GM23338 (cell line): ENCODE data around the gene ZNF385B.

Experiments used
- EZH2 ChIP-seq: fragments of 200-600 bp; sonication (generic); IDR thresholded peaks from one replicate; pipeline ENCODE4 v1.8.0; 2017; ENCODE audit warnings: antibody characterized with exemption, mild to moderate bottlenecking, low read depth; ENCODE audit not compliant: unreplicated experiment
- POLR2AphosphoS5 ChIP-seq: IDR thresholded peaks from 2 replicates; pipeline ENCODE4 v1.6.1; 2016; ENCODE audit warnings: antibody characterized with exemption, low read depth
- TF ChIP-seq, protein P1 (sequence below), 2 experiments: fragments of 200-600 bp in 1 of 2; sonication (generic) in 1 of 2; conservative IDR thresholded peaks; 2 replicates each; pipeline versions ENCODE4 v1.5.1 to v1.6.1; 2016 to 2017; ENCODE audit warnings: antibody characterized with exemption in 2 of 2, low read depth in 2 of 2, mild to moderate bottlenecking in 2 of 2, moderate library complexity in 1 of 2

DNA sequence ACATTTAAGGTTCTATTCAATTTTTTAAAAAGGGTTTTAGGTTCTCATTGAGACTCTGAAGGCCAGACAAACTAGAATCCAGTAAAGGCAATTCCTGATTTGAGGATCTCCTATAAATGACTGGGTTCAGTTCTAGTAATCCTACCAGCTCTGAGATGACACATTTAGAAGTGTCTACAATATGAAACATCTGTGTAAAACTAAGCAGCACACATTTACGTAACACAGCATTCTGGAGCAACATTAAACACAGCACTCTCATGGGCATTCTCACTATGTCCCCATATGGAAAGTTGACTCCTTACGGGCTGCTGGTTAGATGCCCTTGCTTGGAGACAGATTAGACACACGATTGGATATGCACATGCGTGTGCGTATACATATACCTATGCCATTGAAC lies 114.4 kb downstream of the ZNF385B start:
- TF ChIP-seq, protein P1, sequence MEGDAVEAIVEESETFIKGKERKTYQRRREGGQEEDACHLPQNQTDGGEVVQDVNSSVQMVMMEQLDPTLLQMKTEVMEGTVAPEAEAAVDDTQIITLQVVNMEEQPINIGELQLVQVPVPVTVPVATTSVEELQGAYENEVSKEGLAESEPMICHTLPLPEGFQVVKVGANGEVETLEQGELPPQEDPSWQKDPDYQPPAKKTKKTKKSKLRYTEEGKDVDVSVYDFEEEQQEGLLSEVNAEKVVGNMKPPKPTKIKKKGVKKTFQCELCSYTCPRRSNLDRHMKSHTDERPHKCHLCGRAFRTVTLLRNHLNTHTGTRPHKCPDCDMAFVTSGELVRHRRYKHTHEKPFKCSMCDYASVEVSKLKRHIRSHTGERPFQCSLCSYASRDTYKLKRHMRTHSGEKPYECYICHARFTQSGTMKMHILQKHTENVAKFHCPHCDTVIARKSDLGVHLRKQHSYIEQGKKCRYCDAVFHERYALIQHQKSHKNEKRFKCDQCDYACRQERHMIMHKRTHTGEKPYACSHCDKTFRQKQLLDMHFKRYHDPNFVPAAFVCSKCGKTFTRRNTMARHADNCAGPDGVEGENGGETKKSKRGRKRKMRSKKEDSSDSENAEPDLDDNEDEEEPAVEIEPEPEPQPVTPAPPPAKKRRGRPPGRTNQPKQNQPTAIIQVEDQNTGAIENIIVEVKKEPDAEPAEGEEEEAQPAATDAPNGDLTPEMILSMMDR (conservative IDR thresholded peaks at IDR 0.05; ENCODE audit: low read depth in 2 of 2): no peak
- TF ChIP-seq POLR2AphosphoS5 (no peak), EZH2 (no peak)
